Tibial nerve (tissue), 4 donors: ENCODE measurements around the gene SHLD1.

Source experiments
- CTCF ChIP-seq, 5 experiments: fragments of 200-600 bp in 3 of 5; fragments of 450-650 bp in 2 of 5; sonication (generic) in 3 of 5; IDR thresholded peaks; one replicate each; pipeline ENCODE4 v1.5.1; 2016 to 2019; ENCODE audit warnings: antibody characterized with exemption in 5 of 5, mild to moderate bottlenecking in 3 of 5, moderate library complexity in 2 of 5
- EP300 ChIP-seq, 2 donors: sonication (generic); formaldehyde crosslinking; IDR thresholded peaks; one replicate each; pipeline ENCODE4 v1.6.1; 2017; ENCODE audit warnings: antibody characterized with exemption in 2 of 2, mild to moderate bottlenecking in 1 of 2
- POLR2A ChIP-seq, 2 donors: fragments of 450-650 bp; IDR thresholded peaks; one replicate each; pipeline ENCODE4 v1.6.1; 2017; ENCODE audit warnings: antibody characterized with exemption in 2 of 2, mild to moderate bottlenecking in 2 of 2, moderate library complexity in 2 of 2

GRCh38 chr20:5703681-5704101 is 46.5 kb upstream of the SHLD1 start:
- TF ChIP-seq CTCF (IDR thresholded peaks at IDR 0.05): no peak
- no peak for TF ChIP-seq POLR2A (IDR thresholded peaks at IDR 0.05)
- TF ChIP-seq EP300 (IDR thresholded peaks at IDR 0.05): no peak
